ENCODE data around the gene PHYH.

PHYH gene

DNA sequence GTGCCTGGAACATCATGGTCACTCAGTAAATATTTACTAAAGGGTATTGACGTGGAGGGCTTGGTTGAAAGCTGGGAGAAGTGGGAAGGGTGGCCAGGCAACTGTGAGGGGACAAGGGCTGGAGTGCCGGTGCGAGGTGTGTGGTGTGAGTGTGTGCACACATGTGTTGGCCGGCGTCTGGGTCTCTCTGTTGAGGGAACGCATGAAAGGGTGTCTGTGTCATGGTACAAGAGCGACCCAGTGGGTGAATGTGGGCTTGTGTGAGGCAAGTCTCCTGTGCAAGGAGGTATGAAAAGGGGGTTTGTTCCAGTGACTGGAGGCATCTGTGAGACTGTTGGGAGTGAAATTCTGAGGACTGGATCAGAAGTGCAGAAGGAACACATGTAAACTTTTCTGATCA is 36.3 kb downstream of the PHYH start:
- TF ChIP-seq, protein P1, sequence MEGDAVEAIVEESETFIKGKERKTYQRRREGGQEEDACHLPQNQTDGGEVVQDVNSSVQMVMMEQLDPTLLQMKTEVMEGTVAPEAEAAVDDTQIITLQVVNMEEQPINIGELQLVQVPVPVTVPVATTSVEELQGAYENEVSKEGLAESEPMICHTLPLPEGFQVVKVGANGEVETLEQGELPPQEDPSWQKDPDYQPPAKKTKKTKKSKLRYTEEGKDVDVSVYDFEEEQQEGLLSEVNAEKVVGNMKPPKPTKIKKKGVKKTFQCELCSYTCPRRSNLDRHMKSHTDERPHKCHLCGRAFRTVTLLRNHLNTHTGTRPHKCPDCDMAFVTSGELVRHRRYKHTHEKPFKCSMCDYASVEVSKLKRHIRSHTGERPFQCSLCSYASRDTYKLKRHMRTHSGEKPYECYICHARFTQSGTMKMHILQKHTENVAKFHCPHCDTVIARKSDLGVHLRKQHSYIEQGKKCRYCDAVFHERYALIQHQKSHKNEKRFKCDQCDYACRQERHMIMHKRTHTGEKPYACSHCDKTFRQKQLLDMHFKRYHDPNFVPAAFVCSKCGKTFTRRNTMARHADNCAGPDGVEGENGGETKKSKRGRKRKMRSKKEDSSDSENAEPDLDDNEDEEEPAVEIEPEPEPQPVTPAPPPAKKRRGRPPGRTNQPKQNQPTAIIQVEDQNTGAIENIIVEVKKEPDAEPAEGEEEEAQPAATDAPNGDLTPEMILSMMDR (conservative IDR thresholded peaks at IDR 0.05; ENCODE audit: low read depth), result no peak
- ChIA-PET CTCF (no interaction called here), POLR2A (ENCODE audit: low non-redundant PET) (interaction anchor here (0.6 to 0.8 kb wide), 2 partner anchors 13 to 36 kb away, joined by 3 to 4 read pairs; no protein-coding TSS in a partner anchor)
- no peak for DNase-seq (ENCODE audit: low spot score)
- H3K27ac ChIP-seq, result no peak overlapping the region

- POLR2A ChIA-PET (ENCODE audit: low non-redundant PET), result no interaction called here
- TF ChIP-seq, protein P1 (conservative IDR thresholded peaks at IDR 0.05; ENCODE audit: low read depth), result no peak
- H3K27ac ChIP-seq, result no peak overlapping the region
- no peak for DNase-seq (ENCODE audit: low spot score)
- CTCF ChIA-PET, result interaction anchor here (0.6 to 0.8 kb wide), 2 partner anchors 163 to 502 kb away, joined by 3 to 4 read pairs; no protein-coding TSS in a partner anchor
These were observed 37.4 kb downstream of the PHYH start for GRCh38 chr10:13262433-13262832.

DNA sequence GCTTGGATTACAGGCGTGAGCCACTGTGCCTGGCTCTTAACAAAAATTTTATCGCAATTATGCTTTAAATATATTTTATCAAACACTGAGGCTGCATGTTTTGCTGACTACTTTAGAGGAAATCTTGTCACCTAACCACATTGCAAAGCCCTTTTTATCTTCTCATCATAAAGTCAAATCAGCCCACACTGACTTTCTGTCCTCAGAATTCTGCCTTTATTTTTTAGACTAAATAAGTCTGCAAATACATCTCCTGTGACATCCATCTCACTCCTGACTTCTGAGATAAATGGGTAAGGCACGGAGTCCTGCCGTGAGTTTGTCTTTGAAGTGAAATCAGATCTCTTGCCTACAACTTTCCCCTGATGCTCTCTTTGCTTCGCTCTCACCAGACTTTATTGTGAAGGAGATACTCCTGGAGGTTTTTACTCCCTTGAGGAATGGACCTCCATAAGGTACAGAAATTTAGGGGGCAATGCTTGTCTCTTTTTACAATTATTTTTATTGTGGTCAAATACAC is 42.2 kb downstream of the PHYH start:
- TF ChIP-seq, protein P1 (conservative IDR thresholded peaks at IDR 0.05; ENCODE audit: low read depth), result no peak
- POLR2A ChIA-PET (ENCODE audit: low non-redundant PET), result no interaction called here
- no peak overlapping the region for H3K27ac ChIP-seq
- CTCF ChIA-PET, result no interaction called here
- no peak for DNase-seq (ENCODE audit: low spot score)

- TF ChIP-seq, protein P1 (conservative IDR thresholded peaks at IDR 0.05; ENCODE audit: low read depth), result no peak
- ChIA-PET POLR2A (ENCODE audit: low non-redundant PET) (no interaction called here), CTCF (no interaction called here)
- H3K27ac ChIP-seq, result no peak overlapping the region
- no peak for DNase-seq (ENCODE audit: low spot score)
These were observed 43.2 kb downstream of the PHYH start for GRCh38 chr10:13256627-13257026.

DNA sequence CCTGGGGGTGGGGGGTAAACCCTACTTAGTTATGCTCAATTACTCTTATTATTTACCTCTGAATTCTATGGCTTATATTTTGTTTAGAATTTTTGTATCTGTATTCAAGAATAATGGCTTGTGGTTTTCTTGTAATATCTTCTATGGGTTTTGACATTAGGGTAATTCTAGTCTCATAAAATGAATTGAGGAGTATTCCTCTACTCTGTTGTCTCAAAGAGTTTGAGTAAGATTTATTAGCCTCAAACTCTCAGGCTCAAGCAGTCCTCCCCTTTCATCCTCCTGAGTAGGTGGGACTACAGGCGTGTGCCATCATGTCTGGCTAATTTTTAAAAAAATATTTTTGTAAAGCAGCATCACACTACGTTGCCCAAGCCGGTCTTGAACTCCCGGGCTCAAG is 46.1 kb downstream of the PHYH start:
- H3K27ac ChIP-seq, result no peak overlapping the region

GRCh38 chr10:13247784-13248183 is 52.1 kb downstream of the PHYH start:
- POLR2A ChIA-PET (ENCODE audit: low non-redundant PET), result no interaction called here
- no peak for DNase-seq (ENCODE audit: low spot score)
- TF ChIP-seq, protein P1 (conservative IDR thresholded peaks at IDR 0.05; ENCODE audit: low read depth), result no peak
- CTCF ChIA-PET, result no interaction called here
- H3K27ac ChIP-seq, result no peak overlapping the region

More for the DNA sequence above, 46.1 kb downstream of the PHYH start:
- POLR2A ChIA-PET (ENCODE audit: low non-redundant PET), result no interaction called here
- CTCF ChIA-PET, result no interaction called here
- TF ChIP-seq, protein P1 (conservative IDR thresholded peaks at IDR 0.05; ENCODE audit: low read depth), result no peak
- DNase-seq (ENCODE audit: low spot score), result no peak

All from RWPE1 (cell line).